ENCODE results near the gene SLC2A6.

GRCh38 chr9:133516256-133516960, 37.5 kb upstream of the SLC2A6 start:
- TF ChIP-seq TCF3 (IDR thresholded peaks at IDR 0.05; ENCODE audit: borderline replicate concordance, insufficient read depth, low read depth, low read length) (no peak), HDAC2 (IDR thresholded peaks at IDR 0.05) (no peak), EZH2 (IDR thresholded peaks at IDR 0.05; ENCODE audit: borderline replicate concordance, control insufficient read depth, low read depth, low read length) (no peak), POLR2A (IDR thresholded peaks at IDR 0.05; ENCODE audit: low read depth, low read length) (no peak), RAD21 (IDR thresholded peaks at IDR 0.05; ENCODE audit: insufficient read depth, low read depth, low read length) (no peak), POLR2AphosphoS5 (IDR thresholded peaks at IDR 0.05; ENCODE audit: low read length) (no peak)
- TF ChIP-seq, protein P1, sequence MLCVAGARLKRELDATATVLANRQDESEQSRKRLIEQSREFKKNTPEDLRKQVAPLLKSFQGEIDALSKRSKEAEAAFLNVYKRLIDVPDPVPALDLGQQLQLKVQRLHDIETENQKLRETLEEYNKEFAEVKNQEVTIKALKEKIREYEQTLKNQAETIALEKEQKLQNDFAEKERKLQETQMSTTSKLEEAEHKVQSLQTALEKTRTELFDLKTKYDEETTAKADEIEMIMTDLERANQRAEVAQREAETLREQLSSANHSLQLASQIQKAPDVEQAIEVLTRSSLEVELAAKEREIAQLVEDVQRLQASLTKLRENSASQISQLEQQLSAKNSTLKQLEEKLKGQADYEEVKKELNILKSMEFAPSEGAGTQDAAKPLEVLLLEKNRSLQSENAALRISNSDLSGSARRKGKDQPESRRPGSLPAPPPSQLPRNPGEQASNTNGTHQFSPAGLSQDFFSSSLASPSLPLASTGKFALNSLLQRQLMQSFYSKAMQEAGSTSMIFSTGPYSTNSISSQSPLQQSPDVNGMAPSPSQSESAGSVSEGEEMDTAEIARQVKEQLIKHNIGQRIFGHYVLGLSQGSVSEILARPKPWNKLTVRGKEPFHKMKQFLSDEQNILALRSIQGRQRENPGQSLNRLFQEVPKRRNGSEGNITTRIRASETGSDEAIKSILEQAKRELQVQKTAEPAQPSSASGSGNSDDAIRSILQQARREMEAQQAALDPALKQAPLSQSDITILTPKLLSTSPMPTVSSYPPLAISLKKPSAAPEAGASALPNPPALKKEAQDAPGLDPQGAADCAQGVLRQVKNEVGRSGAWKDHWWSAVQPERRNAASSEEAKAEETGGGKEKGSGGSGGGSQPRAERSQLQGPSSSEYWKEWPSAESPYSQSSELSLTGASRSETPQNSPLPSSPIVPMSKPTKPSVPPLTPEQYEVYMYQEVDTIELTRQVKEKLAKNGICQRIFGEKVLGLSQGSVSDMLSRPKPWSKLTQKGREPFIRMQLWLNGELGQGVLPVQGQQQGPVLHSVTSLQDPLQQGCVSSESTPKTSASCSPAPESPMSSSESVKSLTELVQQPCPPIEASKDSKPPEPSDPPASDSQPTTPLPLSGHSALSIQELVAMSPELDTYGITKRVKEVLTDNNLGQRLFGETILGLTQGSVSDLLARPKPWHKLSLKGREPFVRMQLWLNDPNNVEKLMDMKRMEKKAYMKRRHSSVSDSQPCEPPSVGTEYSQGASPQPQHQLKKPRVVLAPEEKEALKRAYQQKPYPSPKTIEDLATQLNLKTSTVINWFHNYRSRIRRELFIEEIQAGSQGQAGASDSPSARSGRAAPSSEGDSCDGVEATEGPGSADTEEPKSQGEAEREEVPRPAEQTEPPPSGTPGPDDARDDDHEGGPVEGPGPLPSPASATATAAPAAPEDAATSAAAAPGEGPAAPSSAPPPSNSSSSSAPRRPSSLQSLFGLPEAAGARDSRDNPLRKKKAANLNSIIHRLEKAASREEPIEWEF (IDR thresholded peaks at IDR 0.05; ENCODE audit: insufficient replicate concordance, low read depth, low read length): no peak
